ENCODE results near the gene GPX4. TPM values are rescaled to one million over a fixed set of nuclear protein-coding genes. Genes with fewer than 3 reads are reported as not detected.

GPX4 gene
- total RNA-seq, 2 experiments from 2014 or later = 148 to 203 TPM

GRCh38 chr19:1057176-1057855 lies 46.5 kb upstream of the GPX4 start:
- Histone ChIP-seq H3K79me2 (ENCODE audit: insufficient read depth, low read depth, low read length) (no peaks in the 10 kb centered on the region), H3K9me2 (ENCODE audit: insufficient read depth, low read length) (no peaks in the 10 kb centered on the region), H3K36me3 (ENCODE audit: insufficient read depth, low read length) (peaks cover 18% of the 10 kb centered on the region; the same call in 1 of the 2 replicates), H3K4me3 (ENCODE audit: low read depth, low read length, poor library complexity, severe bottlenecking) (no peak overlapping the region), H3K4me1 (ENCODE audit: insufficient read depth, low read length, poor library complexity, severe bottlenecking) (peaks cover 21% of the 10 kb centered on the region), H3K9me3 (ENCODE audit: low read length) (no peaks in the 10 kb centered on the region), H4K20me1 (ENCODE audit: insufficient read depth, low read length) (no peaks in the 10 kb centered on the region), H3K4me2 (ENCODE audit: low read length) (no peak overlapping the region), H3K27ac (ENCODE audit: low read depth, low read length, poor library complexity, severe bottlenecking) (peak overlapping the region; percentile 41), H2AFZ (ENCODE audit: low read length) (no peak overlapping the region)
- no TSS peak for BruUV-seq (replicated peaks)
- intact Hi-C loops (cut with micrococcal nuclease; ENCODE audit: unreplicated experiment) = loop anchor here (5.0 kb wide), 1 partner anchor 135 kb away; no protein-coding TSS in a partner anchor
- peak; percentile 70 for DNase-seq (ENCODE audit: low spot score)
- TF ChIP-seq EZH2phosphoT487 (IDR thresholded peaks at IDR 0.05; ENCODE audit: borderline replicate concordance, low read depth, low read length) = no peak
- TF ChIP-seq CTCF (conservative IDR thresholded peaks at IDR 0.05; ENCODE audit: low read length) = peak; percentile 75
- POLR2A ChIA-PET = interaction anchor here (0.7 to 1.2 kb wide), 2 partner anchors 33 to 187 kb away, joined by 3 read pairs; no protein-coding TSS in a partner anchor
- CTCF ChIA-PET (ENCODE audit: unreplicated experiment) = no interaction called here

- Histone ChIP-seq H3K9me3 (ENCODE audit: low read length) (no peaks in the 10 kb centered on the region), H2AFZ (ENCODE audit: low read length) (no peak overlapping the region), H3K27ac (ENCODE audit: low read depth, low read length, poor library complexity, severe bottlenecking) (peak overlapping the region; percentile 41), H3K36me3 (ENCODE audit: insufficient read depth, low read length) (peaks cover 18% of the 10 kb centered on the region; the same call in 1 of the 2 replicates), H3K4me3 (ENCODE audit: low read depth, low read length, poor library complexity, severe bottlenecking) (no peak overlapping the region), H4K20me1 (ENCODE audit: insufficient read depth, low read length) (no peaks in the 10 kb centered on the region), H3K4me2 (ENCODE audit: low read length) (peak overlapping the region; percentile 31), H3K9me2 (ENCODE audit: insufficient read depth, low read length) (no peaks in the 10 kb centered on the region), H3K4me1 (ENCODE audit: insufficient read depth, low read length, poor library complexity, severe bottlenecking) (peaks cover 21% of the 10 kb centered on the region), H3K79me2 (ENCODE audit: insufficient read depth, low read depth, low read length) (no peaks in the 10 kb centered on the region)
- ChIA-PET CTCF (ENCODE audit: unreplicated experiment) (no interaction called here), POLR2A (interaction anchor here (0.6 to 1.2 kb wide), 2 partner anchors 18 to 187 kb away, joined by 3 read pairs; no protein-coding TSS in a partner anchor)
- intact Hi-C loops (cut with micrococcal nuclease; ENCODE audit: unreplicated experiment) = loop anchor here (5.0 kb wide), 1 partner anchor 134 kb away; no protein-coding TSS in a partner anchor
- BruUV-seq (replicated peaks) = no TSS peak
- peak; percentile 57 for DNase-seq (ENCODE audit: low spot score)
- TF ChIP-seq EZH2phosphoT487 (IDR thresholded peaks at IDR 0.05; ENCODE audit: borderline replicate concordance, low read depth, low read length) = no peak
- TF ChIP-seq CTCF (conservative IDR thresholded peaks at IDR 0.05; ENCODE audit: low read length) = no peak
These were observed 45.7 kb upstream of the GPX4 start for GRCh38 chr19:1058112-1058511.

- Histone ChIP-seq H2AFZ (ENCODE audit: low read length) (no peak overlapping the region), H3K4me3 (ENCODE audit: low read depth, low read length, poor library complexity, severe bottlenecking) (no peak overlapping the region), H3K9me3 (ENCODE audit: low read length) (no peaks in the 10 kb centered on the region), H3K9me2 (ENCODE audit: insufficient read depth, low read length) (no peaks in the 10 kb centered on the region), H3K27ac (ENCODE audit: low read depth, low read length, poor library complexity, severe bottlenecking) (no peak overlapping the region), H3K4me2 (ENCODE audit: low read length) (no peak overlapping the region), H3K4me1 (ENCODE audit: insufficient read depth, low read length, poor library complexity, severe bottlenecking) (peaks cover 45% of the 10 kb centered on the region), H4K20me1 (ENCODE audit: insufficient read depth, low read length) (no peaks in the 10 kb centered on the region), H3K79me2 (ENCODE audit: insufficient read depth, low read depth, low read length) (no peaks in the 10 kb centered on the region), H3K36me3 (ENCODE audit: insufficient read depth, low read length) (peaks cover 7% of the 10 kb centered on the region; the same call in 1 of the 2 replicates)
- no peak for DNase-seq (ENCODE audit: low spot score)
- ChIA-PET POLR2A (interaction anchor here (0.6 kb wide), 2 partner anchors 13 to 52 kb away, joined by 3 to 6 read pairs; no protein-coding TSS in a partner anchor), CTCF (ENCODE audit: unreplicated experiment) (no interaction called here)
- intact Hi-C loops (cut with micrococcal nuclease; ENCODE audit: unreplicated experiment) = no loop called here
- BruUV-seq (replicated peaks) = no TSS peak
- TF ChIP-seq CTCF (conservative IDR thresholded peaks at IDR 0.05; ENCODE audit: low read length) = no peak
- TF ChIP-seq EZH2phosphoT487 (IDR thresholded peaks at IDR 0.05; ENCODE audit: borderline replicate concordance, low read depth, low read length) = no peak
These were observed 43.1 kb upstream of the GPX4 start for GRCh38 chr19:1060689-1061088.

Measured in OCI-LY7 (cell line).